DMS153 treated with DMSO at 0.1 percent for 48 hours (cell line): ENCODE measurements around the gene EZH2.

ENCODE experiments used
- DNase-seq: peaks from one replicate; lab custom pipeline; 2025; ENCODE audit not compliant: unreplicated experiment; lab: John Stamatoyannopoulos, UW

The EZH2 gene

DNA sequence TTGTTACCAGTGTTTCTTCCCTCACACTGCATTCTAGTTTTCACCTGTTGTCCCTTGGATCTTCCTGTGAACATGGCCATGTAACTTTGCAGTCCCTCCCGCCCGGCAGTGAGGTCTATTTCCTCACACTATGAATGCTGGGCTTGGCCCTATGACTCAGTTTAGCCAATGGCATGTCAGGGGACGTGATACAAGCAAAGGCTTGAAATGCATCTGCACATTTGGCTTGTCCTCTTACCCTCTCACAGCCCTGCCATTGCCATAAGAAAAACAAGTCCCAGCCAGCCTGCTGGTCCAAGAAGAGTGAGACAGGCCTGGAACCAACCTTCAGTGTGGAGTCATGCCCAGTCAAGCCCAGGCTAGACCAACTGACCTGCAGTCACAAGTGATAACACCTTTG lies 17.1 kb upstream of the EZH2 start:
- DNase-seq: no peak

GRCh38 chr7:148898845-148899484 lies 14.9 kb upstream of the EZH2 start:
- DNase-seq: no peak

GRCh38 chr7:148894591-148894990 lies 10.5 kb upstream of the EZH2 start:
- no peak for DNase-seq

DNA sequence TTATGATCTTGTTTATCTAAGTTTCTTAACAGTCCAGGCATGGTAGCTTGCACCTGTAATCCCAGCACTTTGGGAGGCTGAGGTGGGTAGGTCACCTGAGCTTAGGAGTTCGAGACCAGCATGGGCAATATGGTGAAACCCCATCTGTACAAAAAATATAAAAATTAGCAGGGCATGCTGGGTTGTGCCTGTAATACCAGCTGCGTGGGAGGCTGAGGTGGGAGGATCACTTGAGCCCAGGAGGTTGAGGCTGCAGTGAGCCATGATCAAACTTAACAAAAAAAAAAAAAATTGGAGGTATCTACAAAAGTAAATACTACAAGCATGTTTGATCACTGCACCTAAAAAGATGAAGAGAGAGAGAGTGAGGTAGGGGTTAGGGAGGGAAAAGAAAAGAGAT lies 9.0 kb upstream of the EZH2 start:
- no peak for DNase-seq

DNA sequence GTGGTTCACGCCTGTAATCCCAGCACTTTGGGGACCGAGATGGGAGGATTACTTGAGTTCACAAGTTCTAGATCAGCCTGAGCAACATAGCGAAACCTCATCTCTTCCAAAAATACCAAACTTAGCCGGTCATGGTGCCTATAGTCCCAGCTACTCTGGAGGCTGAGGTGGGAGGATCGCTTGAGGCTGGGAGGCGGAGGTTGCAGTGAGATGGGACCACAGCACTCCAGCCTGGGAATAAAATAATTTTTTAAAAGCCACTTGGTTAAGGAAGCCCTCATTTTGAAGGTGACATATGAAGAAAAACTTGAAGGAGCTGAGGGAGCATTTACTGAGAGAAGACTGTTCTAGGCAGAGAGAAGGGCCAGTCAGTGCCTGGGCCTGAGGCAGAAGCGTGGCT lies 4.2 kb upstream of the EZH2 start:
- DNase-seq: no peak

DNA sequence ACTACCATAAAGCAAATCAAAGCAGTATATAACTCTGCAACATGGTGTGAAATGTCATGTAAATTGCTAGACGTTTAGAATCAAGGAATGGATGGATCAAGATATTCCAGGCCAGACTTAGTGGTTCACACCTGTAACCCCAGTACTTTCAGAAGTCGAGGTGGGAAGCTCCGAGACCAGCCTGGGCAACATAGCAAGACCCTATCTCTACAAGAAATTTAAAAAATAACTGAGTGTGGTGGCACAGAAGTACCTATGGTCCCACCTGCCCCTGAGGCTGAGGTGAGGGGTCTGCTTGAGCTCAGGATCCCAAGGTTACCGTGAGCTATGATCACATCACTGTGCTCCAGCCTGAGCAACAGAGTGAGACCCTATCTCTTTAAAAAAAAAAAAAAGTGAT lies 2.8 kb upstream of the EZH2 start:
- DNase-seq: no peak

- peak; percentile 82 for DNase-seq
Measured at GRCh38 chr7:148884299-148885022, 370 bp upstream of the EZH2 start.

GRCh38 chr7:148883266-148884048 lies 634 bp downstream of the EZH2 start:
- DNase-seq: no peak

- no peak for DNase-seq
Measured at GRCh38 chr7:148882841-148883265, 1.2 kb downstream of the EZH2 start.

DNA sequence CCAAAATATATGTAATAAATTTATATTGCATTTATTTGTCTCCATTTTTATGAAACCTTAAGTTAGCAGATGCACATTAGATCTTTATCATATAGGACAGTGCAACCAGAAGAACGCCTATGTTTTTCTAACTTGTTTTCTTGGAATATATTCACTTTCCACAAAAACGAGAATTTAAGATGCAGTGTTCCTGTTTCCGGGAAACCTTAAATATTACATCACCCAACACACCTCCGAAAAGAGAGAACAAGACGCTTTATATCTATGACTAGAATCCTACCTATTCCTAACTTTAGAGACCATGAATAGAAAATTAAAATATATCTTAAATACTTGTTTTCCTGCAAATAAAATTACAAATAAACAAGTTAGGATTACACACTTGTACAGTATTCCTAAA lies 1.9 kb downstream of the EZH2 start:
- no peak for DNase-seq

GRCh38 chr7:148878317-148878716 lies 5.8 kb downstream of the EZH2 start:
- no peak for DNase-seq

DNA sequence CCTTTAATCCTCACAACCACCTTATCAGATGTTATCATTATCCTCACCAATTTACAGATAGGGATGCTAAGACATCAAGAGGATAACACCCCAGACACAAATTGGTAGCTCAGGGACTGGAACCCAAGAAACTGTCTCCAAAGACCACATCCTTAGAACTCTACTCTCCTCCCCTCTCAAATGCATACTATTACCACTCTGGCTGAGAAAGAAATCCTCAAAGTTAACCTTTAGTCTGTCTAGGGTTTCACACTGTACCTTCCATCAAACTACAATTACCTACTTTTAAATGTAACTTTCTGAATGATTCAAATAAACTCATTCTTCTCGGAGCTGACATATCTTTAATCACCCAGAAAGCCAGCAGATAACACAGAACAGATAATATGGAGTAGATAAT lies 6.6 kb downstream of the EZH2 start:
- DNase-seq: no peak

GRCh38 chr7:148872188-148872587 lies 11.9 kb downstream of the EZH2 start:
- DNase-seq: no peak

DNA sequence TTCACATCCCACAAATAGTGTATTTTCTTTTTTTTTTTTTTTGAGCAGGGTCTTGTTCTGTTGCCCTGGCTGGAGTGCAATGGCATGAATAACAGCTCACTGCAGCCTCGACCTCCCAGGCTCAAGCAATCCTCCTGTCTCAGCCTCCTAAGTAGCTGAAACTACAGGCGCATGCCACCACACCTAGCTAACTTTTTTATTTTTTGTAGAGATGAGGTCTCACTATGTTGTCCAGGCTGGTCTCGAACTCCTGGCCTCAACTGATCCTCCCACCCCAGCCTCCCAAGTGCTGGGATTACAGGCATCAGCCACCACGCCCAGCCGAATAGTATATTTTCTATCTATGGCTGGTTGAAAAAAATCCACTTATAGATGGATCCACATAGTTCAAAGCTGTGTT lies 12.5 kb downstream of the EZH2 start:
- no peak for DNase-seq

DNA sequence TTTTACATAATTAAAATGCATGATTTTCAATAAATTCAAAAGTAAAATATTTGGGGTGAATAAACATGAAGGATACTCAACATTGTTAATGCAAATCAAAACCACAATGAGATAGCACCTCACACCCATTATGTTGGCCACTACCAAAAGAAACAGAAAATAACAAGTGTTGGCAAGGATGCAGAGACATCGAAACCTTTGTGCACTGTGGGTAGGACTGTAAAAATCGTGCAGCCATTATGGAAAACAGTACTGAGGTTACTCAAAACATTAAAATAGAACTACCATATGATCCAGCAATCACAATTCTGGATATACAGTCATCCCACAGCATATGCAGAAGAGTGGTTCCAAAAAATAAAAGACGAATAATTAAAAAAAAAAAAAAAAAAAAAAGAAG lies 13.1 kb downstream of the EZH2 start:
- no peak for DNase-seq

DNA sequence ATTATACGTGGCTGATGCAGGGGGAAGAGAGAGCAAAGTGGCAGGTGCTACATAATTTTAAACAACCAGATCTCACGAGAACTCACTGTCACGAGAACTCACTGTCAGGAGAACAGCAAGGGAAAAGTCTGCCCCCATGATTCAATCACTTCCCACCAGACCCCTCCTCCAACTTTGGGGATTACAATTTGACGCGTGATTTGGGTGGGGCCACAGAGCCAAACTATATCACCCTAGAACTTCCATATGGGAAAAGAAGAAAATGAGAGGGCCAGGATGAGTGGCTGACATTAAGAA lies 15.8 kb downstream of the EZH2 start:
- no peak for DNase-seq

DNA sequence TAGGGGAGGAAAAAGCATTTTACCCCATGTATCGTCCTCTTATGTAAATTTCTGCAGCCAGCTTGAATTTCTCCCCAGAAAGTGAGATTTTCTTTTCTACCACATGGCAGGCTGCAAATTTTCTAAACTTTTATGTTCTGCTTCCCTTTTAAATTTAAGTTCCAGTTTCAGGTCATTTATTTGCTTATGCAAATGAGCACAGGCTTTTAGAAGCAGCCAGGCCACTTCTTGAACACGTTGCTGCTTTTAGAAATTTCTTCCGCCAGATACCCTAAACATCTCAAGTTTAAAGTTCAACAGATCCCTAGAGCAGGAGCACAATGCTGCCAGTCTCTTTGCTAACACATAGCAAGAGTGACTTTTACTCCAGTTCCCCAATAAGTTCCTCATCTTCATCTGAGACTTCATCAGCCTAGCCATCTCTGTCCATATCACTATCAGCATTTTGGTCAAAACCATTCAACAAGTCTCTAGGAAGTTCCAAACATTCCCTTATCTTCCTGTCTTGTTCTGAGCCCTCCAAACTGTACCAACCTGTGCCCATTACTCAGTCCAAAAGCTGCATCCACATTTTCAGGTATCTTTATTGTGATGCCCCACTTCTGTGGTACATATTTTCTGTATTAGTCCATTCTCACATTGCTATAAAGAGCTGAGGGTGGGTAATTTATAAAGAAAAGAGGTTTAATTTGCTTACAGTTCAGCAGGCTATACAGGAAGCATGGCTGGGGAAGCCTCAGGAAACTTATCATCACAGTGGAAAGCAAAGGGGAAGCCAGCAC lies 16.3 kb downstream of the EZH2 start:
- DNase-seq: no peak

- DNase-seq: no peak
Measured at GRCh38 chr7:148866362-148866761, 17.7 kb downstream of the EZH2 start.

DNA sequence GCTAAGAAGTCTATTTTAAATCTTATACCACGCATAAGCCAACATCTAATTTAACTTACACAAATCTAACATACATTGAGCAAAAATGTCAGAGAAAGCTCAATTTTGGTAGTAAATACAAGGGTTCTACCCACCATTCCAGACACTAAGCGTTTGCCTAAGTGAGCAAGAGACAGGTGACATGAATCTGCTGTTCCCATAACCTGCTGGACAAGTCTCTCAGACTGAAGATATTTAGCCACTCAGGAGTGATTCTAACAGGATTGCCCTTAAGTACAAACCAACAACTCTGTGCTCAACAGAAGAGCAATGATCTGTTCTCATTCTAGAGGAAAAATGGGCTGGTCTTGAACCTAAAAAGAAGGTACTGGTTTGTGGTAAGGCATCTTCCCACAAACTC lies 18.8 kb downstream of the EZH2 start:
- no peak for DNase-seq

GRCh38 chr7:148863324-148863723 lies 20.8 kb downstream of the EZH2 start:
- no peak for DNase-seq

DNA sequence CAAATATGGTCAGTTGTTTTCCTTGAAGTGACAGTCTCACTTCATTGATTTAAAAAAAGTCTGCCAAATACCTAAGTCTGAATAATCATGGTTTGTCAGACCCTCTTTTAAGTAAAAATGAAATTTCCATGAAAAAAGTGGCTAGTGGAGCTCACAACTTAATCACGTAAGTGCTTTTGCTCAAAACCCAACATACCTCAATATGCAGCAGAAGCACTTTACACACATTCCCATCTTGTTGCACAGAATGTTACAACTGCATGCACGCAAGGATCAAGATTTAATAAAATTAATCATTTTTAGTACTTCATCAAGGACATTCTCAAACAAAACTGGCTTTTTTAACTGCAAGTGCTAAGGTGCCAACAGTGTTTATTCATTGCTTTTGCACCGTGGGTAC lies 21.6 kb downstream of the EZH2 start:
- DNase-seq: no peak

DNA sequence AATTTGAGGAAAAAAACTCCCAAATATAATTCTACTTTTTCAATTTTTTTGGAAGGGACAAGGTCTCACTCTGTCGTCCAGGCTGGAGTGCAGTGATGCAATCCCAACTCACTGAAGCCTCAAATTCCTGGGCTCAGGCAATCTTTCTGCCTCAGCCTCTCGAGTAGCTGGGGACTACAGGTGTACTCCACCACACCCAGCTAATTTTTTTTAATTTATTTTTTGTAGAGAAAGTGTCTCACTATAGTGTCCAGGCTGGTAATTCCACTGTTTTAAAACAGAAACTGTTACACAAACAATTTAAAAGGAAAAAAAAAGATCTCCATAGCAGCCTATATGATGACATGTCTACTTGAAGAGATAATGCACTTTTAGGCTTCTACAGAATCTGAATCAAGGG lies 25.6 kb downstream of the EZH2 start:
- no peak for DNase-seq
